Adipose tissue (tissue), 3 donors: ENCODE measurements around the gene TMEM135. TPM values are rescaled to one million over a fixed set of nuclear protein-coding genes. Genes with fewer than 3 reads are reported as not detected.

ENCODE experiments used
- polyA plus RNA-seq, 3 donors: library from polyadenylated mRNA; stranded (reverse); fragments of 200-250 nt; gene quantifications; one replicate each; pipeline ENCODE4 v1.2.3, GENCODE V29; 2013
- donor health status: healthy with polysubstance abuse.
- donor health status: Bipolar disorder and iron deficiency.
- donor health status: healthy.

The TMEM135 gene
- polyA plus RNA-seq, 3 donors: 4.8 to 26.3 (median 14.6) TPM

Other genes starting within 250 kb of the TMEM135 start
- gene PRSS23, start 237.4 kb upstream of the TMEM135 start, polyA plus RNA-seq: 10 to 100 TPM; 11.2 to 33.3 (median 29.1) TPM
- gene FZD4, start 82.5 kb upstream of the TMEM135 start, polyA plus RNA-seq: 10 to 100 TPM; 14.9 to 87.5 (median 36.3) TPM